Ramos (cell line): ENCODE data around the gene EXOC6.
"Not testable (repeated sequence)": the region's sequence is repeated elsewhere in the genome, so short reads cannot be mapped to it uniquely, and the experiment has no call there.

ENCODE experiments used
- in situ Hi-C: fragments of 300-500 bp; cut with MboI; formaldehyde crosslinking; loops from one replicate; pipeline ENCODE4 v1.14.3; 2022; ENCODE audit warnings: low sequenced_read_pairs; ENCODE audit not compliant: unreplicated experiment

EXOC6 gene

DNA sequence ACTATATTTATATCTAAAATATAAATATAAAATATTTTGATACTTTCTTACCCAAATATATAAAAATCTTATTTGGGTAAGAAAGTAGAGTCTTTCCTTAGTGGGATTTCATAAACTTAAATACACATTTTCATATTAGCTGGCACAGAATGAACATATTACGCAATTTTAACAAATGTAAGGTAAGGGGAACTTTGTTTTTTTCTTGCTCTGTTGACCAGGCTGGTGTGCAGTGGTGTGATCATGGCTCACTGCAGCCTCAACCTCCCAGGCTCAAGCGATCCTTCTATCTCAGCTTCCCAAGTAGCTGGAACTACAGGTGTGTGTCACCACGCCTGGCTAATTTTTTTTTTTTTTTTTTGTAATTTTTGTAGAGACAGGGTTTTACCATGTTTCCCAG is 243.6 kb downstream of the EXOC6 start:
- in situ Hi-C loops, result no loop called here

DNA sequence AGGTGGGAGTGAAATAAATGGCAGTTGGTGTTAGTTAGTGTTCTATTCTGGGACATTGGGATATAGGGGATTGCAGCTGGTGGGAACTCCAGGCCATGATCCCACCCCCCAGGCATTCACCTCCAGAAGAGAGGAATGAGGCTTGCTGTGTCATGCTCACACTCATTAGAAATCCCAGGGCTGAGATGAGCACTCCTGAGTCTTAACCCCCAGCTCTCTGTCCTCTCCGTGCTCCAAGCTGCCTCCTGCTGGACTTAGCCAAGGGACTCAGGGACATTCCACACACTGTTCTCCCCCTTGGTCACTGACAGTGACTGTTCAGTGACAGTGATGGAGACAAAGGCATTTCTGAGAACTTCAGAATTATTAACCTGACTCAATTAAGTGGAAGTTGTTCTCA is 246.9 kb downstream of the EXOC6 start:
- in situ Hi-C loops, result no loop called here

DNA sequence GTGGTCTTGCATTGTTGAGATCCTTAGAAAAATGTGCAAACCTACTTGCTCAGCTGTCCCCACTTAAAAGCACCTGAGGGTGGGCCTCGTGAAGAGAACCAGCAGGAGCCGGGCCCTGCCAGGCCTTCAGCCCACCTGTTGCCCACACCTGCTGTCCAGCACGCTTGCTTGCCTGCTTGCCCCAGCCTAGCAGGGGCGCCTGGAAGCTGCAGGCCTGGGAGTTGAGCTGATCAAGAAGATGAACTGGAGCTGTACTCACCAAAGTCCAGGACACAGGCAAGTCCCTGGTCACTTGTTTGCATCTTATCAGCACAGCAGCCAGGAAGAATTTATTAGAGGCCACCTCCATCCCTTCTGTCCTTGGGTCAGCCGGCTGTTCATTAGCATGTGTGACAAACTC is 248.6 kb downstream of the EXOC6 start:
- in situ Hi-C loops, result no loop called here

DNA sequence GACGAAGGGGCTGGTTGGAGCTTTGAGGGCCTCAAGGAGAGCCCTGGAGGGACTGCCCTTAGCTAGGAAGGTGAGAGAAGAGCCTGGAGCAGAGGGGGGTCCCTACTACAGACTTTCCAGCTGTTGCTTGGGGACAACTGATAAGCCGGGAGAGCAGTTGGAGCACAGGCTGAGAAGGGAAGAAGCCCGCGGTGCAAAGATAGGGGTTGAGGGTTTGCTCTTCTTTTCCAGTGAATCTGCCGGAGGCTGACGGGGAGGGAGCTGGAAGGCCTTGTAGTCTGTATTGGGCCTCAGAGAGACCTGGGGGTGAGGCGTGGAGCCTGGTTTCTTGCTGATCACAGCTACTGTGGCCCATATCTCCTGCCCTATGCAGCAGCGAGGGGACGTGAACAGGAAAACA is 249.1 kb downstream of the EXOC6 start:
- in situ Hi-C loops, result no loop called here

DNA sequence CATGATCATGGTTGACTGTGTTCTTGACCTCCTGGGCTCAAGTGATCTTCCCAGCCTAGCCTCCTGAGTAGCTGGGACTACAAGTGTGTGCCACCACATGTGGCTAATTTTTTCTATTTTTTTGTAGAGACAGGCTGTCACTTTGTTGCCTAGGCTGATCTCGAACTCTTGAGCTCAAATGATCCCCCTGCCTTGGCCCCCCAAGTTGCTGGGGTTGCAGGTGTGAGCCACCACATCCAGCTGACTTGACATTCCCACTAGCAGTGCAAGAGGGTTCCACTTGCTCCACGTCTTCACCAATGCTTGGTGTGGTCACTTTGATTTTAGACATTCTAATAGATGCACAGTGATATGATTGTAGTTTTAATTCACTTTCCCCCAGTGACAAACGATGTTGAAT is 250.5 kb downstream of the EXOC6 start:
- in situ Hi-C loops, result no loop called here

DNA sequence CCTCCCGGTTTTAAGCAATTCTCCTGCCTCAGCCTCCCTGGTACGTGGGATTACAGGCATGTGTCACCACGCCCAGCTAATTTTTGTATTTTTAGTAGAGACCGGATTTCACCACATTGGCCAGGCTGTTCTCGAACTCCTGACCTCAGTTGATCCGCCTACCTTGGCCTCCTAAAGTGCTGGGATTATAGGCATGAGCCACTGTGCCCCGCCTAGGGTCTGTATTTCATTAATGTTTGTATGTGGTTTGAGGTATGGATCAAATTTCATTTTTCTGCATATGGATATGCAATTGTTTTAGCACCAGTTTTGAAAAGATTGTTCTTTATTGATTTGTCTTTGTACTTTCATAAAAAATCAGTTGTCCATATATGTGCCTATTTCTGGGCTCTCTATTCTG is 251.3 kb downstream of the EXOC6 start:
- in situ Hi-C loops, result no loop called here

DNA sequence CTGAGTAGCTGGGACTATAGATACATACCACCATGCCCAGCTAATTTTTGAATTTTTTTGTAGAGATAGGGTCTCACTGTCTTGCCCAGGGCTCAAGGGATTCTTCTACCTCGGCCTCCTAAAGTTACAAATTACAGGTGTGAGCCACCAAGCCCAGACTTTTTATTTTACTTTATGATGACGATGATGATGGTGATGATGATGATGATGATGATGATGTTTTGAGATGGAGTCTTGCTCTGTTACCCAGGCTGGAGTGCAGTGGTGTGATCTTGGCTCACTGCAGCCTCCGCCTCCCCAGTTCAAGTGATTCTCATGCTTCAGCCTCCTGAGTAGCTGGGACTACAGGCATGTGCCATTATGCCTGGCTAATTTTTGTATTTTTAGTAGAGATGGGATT is 252.8 kb downstream of the EXOC6 start:
- in situ Hi-C loops, result not testable (repeated sequence)

DNA sequence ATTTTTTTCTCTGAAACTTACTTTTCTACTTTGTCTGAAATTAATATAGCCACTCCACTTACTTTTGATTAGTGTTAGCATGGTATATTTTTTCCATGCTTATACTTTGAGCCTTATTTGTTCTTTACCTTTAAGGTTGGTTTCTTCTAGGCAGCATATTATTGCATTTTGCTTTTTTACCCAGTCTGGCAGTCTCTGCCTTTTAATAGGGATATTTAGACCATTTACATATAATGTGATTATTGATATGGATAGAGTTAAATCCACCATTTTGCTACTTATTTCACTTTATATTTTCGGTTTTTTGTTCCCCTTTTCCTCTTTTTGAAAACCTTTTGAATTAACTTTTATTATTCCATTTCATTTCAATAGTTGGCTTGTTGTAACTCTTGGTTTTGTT is 255.6 kb downstream of the EXOC6 start:
- in situ Hi-C loops, result no loop called here

DNA sequence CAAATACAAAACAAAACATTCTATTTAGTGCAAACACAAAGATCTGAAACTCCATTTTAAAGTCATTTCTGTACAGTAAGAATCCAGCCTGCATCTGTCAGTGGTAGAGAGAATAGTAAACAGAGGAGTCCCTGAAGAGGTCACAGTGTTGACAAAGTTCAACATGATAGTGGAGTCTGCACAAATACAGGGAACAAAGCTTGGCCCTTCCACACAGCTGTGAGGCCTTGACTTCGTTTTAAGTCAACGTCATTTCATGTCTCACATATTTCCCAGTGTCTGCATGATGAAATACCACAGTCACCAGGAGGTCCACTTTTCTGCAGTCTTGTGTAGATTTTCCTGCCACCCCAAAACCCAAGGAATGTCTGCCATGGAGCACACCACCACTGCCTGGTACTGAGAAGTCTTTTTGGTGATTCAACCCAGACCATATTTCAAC is 258.3 kb downstream of the EXOC6 start:
- in situ Hi-C loops, result no loop called here
